ENCODE measurements around the gene NFATC3. TPM values are rescaled to one million over a fixed set of nuclear protein-coding genes. Genes with fewer than 3 reads are reported as not detected.
A peak's percentile ranks its signal among the peaks of the same experiment; 100 is the strongest.

The NFATC3 gene
- total and polyA plus RNA-seq, 4 donors, result 9.7 to 21.2 (median 16.8) TPM

DNA sequence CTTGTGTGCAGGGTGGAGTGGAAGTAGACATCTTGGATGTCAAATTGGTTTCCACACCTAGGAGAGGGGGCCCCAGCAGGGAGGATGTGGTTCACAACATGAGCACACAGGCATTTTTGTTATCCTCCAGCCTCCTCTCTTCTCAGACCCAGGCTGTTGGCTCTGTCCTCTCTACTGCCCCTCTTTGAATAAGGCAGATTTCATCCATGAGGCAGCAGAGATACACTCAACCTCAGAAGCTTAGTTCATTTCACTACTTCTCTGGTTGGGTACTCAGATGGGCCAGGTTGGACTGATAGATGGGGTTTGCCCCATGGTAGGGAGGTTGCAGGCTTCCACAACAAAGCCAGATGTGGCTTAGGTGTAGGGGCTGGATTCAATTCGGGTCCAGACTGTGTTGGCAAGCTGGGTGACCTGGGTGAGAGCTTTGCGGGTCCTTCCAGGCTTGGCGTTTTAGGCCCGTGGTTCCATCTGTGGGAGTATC, 22.2 kb upstream of the NFATC3 start (continued):
- TF ChIP-seq, protein P1, sequence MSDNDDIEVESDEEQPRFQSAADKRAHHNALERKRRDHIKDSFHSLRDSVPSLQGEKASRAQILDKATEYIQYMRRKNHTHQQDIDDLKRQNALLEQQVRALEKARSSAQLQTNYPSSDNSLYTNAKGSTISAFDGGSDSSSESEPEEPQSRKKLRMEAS (IDR thresholded peaks at IDR 0.05), result no peak

DNA sequence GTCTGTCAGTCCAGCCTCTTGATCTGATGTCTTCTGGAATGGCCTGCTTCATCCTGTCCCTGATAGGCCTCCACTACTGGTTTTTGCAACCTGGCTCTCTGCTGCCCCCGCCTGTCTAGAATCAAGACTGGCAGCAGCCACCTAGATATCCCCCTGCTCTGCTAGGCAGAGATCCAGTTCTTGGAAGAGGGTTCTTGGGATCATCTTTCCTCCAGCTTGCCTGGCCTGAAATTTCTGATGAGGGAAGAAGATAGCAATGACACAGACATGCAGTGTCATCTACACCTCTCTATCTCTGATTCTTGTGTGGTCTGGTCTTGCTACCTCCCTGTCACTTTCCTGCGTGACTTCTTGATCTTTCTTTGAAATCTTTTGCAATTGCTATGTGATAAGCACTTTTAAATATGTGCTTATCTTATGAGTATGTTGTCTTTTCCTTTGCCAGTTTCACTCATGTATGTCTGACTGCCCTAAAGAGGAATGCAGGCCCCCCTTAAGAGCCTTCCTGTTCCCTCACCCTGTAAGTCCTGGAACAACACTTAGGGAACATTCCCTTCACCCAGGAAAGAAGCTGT, 20.3 kb upstream of the NFATC3 start:
- Histone ChIP-seq H3K27ac (ENCODE audit: low read depth in 1 of 2, low read length in 2 of 2) (no peak overlapping the region), H3K4me1 (ENCODE audit: control insufficient read depth in 4 of 4, insufficient read depth in 4 of 4, low read length in 3 of 4) (peaks cover 0 to 9% (median 6%) of the 10 kb centered on the region in 4 donors), H3K36me3 (ENCODE audit: control insufficient read depth in 4 of 4, insufficient read depth in 3 of 4, low read depth in 1 of 4, low read length in 3 of 4) (peaks cover 0 to 12% (median 1%) of the 10 kb centered on the region in 4 donors), H3K9me3 (ENCODE audit: control insufficient read depth in 4 of 4, low read length in 3 of 4) (no peaks in the 10 kb centered on the region), H3K27me3 (ENCODE audit: control insufficient read depth in 4 of 4, insufficient read depth in 4 of 4, low read length in 3 of 4) (no peaks in the 10 kb centered on the region), H3K9ac (ENCODE audit: low read depth in 1 of 2, low read length in 2 of 2) (no peak overlapping the region), H3K4me3 (ENCODE audit: low read depth in 1 of 3, low read length in 3 of 3) (no peak overlapping the region)
- WGBS, result 41% methylated on average over 2 of the region's 2 CpGs
- TF ChIP-seq, protein P2, sequence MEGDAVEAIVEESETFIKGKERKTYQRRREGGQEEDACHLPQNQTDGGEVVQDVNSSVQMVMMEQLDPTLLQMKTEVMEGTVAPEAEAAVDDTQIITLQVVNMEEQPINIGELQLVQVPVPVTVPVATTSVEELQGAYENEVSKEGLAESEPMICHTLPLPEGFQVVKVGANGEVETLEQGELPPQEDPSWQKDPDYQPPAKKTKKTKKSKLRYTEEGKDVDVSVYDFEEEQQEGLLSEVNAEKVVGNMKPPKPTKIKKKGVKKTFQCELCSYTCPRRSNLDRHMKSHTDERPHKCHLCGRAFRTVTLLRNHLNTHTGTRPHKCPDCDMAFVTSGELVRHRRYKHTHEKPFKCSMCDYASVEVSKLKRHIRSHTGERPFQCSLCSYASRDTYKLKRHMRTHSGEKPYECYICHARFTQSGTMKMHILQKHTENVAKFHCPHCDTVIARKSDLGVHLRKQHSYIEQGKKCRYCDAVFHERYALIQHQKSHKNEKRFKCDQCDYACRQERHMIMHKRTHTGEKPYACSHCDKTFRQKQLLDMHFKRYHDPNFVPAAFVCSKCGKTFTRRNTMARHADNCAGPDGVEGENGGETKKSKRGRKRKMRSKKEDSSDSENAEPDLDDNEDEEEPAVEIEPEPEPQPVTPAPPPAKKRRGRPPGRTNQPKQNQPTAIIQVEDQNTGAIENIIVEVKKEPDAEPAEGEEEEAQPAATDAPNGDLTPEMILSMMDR (IDR thresholded peaks at IDR 0.05; ENCODE audit: low read depth, low read length, missing input control), result peak; percentile 83
- peak; percentile 85 to 93 for TF ChIP-seq RAD21 (IDR thresholded peaks at IDR 0.05)
- TF ChIP-seq HNF4A (conservative IDR thresholded peaks at IDR 0.05), result no peak
- no peak for TF ChIP-seq FOXA2 (IDR thresholded peaks at IDR 0.05)
- no peak for TF ChIP-seq FOXA1 (IDR thresholded peaks at IDR 0.05)
- DNase-seq (ENCODE audit: low spot score), result peak; percentile 78

DNA sequence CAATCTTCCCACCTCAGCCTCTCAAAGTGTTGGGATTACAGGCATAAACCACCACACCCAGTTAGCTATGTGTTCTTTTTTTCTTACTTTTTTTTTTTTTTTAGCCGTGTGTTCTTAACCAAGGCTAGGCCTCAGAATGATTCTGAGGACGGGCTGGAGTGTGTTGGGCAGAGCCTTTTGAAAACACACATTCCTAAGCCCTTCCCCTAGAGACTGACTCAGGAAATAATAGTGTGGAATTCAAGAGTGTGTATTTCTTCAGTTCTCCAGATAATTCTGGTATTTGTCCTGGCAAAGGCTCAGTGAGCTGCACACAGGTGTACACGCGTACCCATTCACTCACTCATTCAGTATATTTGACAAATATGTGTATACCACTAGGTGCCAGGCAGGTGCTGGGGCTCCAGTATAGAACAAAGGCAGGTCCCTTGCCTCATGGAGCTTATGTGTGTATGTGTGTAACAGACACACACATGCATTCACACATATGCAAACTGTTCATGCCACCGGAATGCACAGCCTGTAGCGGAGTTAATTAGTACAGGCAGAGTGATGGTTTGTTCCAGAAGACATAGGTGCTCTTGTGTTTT, 19.4 kb upstream of the NFATC3 start:
- DNase-seq (ENCODE audit: low spot score), result no peak
- Histone ChIP-seq H3K27ac (ENCODE audit: low read depth in 1 of 2, low read length in 2 of 2) (no peak overlapping the region), H3K9me3 (ENCODE audit: control insufficient read depth in 4 of 4, low read length in 3 of 4) (no peaks in the 10 kb centered on the region), H3K27me3 (ENCODE audit: control insufficient read depth in 4 of 4, insufficient read depth in 4 of 4, low read length in 3 of 4) (no peaks in the 10 kb centered on the region), H3K4me1 (ENCODE audit: control insufficient read depth in 4 of 4, insufficient read depth in 4 of 4, low read length in 3 of 4) (peaks cover 0 to 11% (median 7%) of the 10 kb centered on the region in 4 donors), H3K9ac (ENCODE audit: low read depth in 1 of 2, low read length in 2 of 2) (no peak overlapping the region), H3K36me3 (ENCODE audit: control insufficient read depth in 4 of 4, insufficient read depth in 3 of 4, low read depth in 1 of 4, low read length in 3 of 4) (peaks cover 0 to 12% (median under 1%) of the 10 kb centered on the region in 4 donors), H3K4me3 (ENCODE audit: low read depth in 1 of 3, low read length in 3 of 3) (no peak overlapping the region)
- 84% methylated on average over 6 of the region's 6 CpGs for WGBS
- TF ChIP-seq TAF1 (conservative IDR thresholded peaks at IDR 0.05), result no peak
- TF ChIP-seq HNF4A (conservative IDR thresholded peaks at IDR 0.05), result no peak
- no peak for TF ChIP-seq FOXA1 (IDR thresholded peaks at IDR 0.05)
- TF ChIP-seq RAD21 (IDR thresholded peaks at IDR 0.05), result no peak
- TF ChIP-seq EGR1 (IDR thresholded peaks at IDR 0.05; ENCODE audit: low read depth in 2 of 2), result no peak
- TF ChIP-seq JUND (IDR thresholded peaks at IDR 0.05), result no peak
- TF ChIP-seq NR2F2 (IDR thresholded peaks at IDR 0.05), result no peak
- TF ChIP-seq, protein P2 (IDR thresholded peaks at IDR 0.05; ENCODE audit: low read depth, low read length, missing input control), result no peak
- no peak for TF ChIP-seq HNF4G (IDR thresholded peaks at IDR 0.05)
- no peak for TF ChIP-seq RXRA (IDR thresholded peaks at IDR 0.05)
- TF ChIP-seq SP1 (IDR thresholded peaks at IDR 0.05), result no peak
- TF ChIP-seq FOXA2 (IDR thresholded peaks at IDR 0.05), result no peak
- TF ChIP-seq, protein P3, sequence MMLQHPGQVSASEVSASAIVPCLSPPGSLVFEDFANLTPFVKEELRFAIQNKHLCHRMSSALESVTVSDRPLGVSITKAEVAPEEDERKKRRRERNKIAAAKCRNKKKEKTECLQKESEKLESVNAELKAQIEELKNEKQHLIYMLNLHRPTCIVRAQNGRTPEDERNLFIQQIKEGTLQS (IDR thresholded peaks at IDR 0.05), result no peak
- TF ChIP-seq, protein P4, sequence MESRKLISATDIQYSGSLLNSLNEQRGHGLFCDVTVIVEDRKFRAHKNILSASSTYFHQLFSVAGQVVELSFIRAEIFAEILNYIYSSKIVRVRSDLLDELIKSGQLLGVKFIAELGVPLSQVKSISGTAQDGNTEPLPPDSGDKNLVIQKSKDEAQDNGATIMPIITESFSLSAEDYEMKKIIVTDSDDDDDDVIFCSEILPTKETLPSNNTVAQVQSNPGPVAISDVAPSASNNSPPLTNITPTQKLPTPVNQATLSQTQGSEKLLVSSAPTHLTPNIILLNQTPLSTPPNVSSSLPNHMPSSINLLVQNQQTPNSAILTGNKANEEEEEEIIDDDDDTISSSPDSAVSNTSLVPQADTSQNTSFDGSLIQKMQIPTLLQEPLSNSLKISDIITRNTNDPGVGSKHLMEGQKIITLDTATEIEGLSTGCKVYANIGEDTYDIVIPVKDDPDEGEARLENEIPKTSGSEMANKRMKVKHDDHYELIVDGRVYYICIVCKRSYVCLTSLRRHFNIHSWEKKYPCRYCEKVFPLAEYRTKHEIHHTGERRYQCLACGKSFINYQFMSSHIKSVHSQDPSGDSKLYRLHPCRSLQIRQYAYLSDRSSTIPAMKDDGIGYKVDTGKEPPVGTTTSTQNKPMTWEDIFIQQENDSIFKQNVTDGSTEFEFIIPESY (IDR thresholded peaks at IDR 0.05), result no peak
- TF ChIP-seq YY1 (IDR thresholded peaks at IDR 0.05), result no peak
- TF ChIP-seq, protein P1 (IDR thresholded peaks at IDR 0.05), result no peak

Data from liver (tissue), 9 donors.